GM12864 (cell line): ENCODE data around the gene NFKBIA.
"Not testable (repeated sequence)": the region's sequence is repeated elsewhere in the genome, so short reads cannot be mapped to it uniquely, and the experiment has no call there.

ENCODE experiments used
- DNase-seq: peaks from one replicate; pipeline ENCODE4 v3.0.0-alpha.2; 2011; ENCODE audit warnings: low read depth
- H3K4me3 ChIP-seq: 2 replicates; pipeline ENCODE4 v1.5.1; 2011; ENCODE audit warnings: mild to moderate bottlenecking, low read depth, low read length, control low read depth
- CTCF ChIP-seq: IDR thresholded peaks from 2 replicates; pipeline ENCODE4 v1.5.1; 2011; ENCODE audit warnings: low read depth, mild to moderate bottlenecking, moderate library complexity, low read length, control low read depth, inconsistent platforms; ENCODE audit errors: missing control alignments

The NFKBIA gene

GRCh38 chr14:35403114-35403602, 1.4 kb downstream of the NFKBIA start:
- DNase-seq = no peak
- no peak for TF ChIP-seq CTCF
- H3K4me3 ChIP-seq = peak overlapping the region; percentile 92

DNA sequence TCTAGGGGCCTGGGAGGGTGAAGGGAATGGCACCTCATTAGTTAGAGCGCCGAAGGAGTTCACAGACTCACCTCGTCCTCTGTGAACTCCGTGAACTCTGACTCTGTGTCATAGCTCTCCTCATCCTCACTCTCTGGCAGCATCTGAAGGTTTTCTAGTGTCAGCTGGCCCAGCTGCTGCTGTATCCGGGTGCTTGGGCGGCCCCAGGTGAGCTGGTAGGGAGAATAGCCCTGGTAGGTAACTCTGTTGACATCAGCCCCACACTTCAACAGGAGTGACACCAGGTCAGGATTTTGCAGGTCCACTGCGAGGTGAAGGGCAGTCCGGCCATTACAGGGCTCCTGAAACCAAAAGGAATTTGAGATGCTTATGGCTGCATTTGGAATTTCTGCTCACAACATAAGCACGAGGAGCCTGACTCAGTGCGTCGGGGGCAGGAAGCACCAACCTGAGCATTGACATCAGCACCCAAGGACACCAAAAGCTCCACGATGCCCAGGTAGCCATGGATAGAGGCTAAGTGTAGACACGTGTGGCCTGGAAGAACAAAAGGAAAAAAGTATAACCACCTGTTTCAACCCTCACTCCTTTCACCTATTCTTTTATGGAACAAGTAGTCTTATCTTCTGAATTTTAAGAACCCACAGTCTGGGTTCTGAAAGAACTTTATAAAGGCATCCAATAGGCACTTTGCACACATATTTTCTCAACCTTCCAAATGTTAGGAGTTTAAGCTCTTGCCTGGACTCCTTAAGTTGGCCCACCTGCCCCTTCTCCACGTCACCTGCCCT, 2.0 kb downstream of the NFKBIA start:
- no peak for TF ChIP-seq CTCF
- H3K4me3 ChIP-seq = peak overlapping the region; percentile 92
- DNase-seq = no peak

DNA sequence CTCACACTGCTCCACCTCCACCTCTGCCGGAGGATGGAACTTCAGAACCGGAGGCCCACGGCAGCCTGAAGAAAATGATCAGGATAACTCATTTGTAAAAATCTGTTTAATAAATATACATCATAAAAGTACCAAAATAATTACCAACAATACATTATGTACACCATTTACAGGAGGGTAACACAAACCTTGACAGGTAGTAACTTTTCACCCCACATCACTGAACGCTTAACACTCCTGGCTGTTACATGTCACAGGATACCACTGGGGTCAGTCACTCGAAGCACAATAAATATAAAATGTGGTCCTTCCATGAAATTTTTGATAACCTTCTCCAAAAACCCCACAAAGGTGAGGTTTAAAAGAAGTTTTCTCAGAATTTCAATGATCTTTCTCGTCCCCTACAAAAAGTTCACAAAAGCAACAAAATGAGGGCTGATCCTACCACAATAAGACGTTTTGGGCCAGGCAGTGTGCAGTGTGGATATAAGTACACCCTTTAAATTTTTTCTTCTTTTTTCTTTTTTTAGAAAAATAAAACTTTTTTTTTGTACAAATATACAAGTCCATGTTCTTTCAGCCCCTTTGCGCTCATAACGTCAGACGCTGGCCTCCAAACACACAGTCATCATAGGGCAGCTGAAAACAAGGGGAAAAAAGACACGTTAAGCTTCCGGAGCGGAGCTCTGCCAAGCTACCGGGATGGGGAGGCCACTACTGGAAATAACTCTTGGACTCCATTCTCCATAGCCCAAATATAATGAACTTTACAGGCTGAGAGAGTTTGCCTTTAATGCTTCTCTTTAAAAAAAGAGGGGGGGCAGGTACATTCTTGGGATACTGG, 2.9 kb downstream of the NFKBIA start:
- peak overlapping the region; percentile 92 for H3K4me3 ChIP-seq
- TF ChIP-seq CTCF = no peak

DNA sequence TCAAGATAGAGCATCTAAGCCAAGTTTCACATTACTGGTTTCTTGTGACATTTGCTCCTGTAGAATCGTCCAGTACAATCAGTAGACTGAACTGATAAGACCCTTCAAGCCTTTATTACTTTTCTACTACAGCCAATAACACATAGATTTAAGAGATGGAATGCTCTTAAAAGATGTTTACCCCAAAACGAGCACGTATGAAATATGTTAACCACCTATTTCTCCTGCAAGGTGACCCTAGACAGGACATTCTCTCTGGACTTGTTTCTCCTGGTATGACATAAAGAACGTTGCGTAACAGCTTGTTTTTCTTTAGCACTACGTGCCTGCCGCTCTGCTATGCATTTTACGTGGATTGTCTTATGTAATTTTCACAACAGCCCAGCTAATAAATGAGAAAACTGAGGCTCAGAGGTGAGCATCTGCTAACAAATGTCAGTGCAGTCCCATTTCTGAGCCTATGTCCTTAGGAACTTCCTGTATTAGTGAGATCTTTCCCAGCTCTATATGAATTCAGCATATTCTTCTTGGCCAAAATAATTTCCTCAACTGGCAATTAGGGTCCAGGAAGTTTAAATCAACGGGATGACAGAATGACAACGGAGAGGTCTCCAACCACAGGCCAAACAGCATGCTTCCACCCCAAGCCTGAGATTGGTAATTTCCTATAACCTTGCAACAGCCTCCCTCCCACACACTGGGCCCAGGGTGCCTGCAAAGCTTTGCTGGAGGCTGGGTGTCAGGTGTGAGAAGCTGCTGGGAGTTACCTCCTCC, 3.7 kb downstream of the NFKBIA start:
- peak overlapping the region; percentile 92 for H3K4me3 ChIP-seq
- no peak for TF ChIP-seq CTCF
- no peak for DNase-seq

More for the DNA sequence above, 2.9 kb downstream of the NFKBIA start:
- DNase-seq = no peak

GRCh38 chr14:35399083-35399937, 5.2 kb downstream of the NFKBIA start:
- no peak for TF ChIP-seq CTCF
- no peak overlapping the region for H3K4me3 ChIP-seq
- DNase-seq = no peak

DNA sequence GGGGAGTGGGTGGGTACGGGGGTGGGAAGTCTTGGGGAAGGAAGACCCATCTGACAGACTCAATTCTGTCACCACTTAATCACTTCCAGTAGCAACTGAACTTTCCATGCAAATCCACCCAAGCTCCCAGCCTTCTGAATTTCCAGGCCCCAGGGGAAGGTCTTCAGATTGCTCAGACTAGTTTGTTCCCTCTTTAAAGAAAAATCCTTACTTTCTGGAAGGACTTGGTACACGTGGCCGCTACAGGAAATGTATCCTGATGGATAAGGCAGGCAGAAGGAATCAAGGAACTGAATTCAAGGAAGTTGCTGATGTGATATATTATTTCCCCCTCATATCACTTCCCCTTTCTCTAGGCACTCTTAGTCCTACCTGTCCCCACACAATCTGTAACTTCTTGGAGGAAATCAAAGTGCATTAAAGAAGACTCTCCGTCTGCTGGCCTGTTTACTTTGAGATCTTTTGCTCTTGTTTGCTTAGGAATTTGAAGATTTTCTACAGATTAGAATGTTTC, 6.4 kb downstream of the NFKBIA start:
- no peak for TF ChIP-seq CTCF
- H3K4me3 ChIP-seq = no peak overlapping the region
- no peak for DNase-seq

DNA sequence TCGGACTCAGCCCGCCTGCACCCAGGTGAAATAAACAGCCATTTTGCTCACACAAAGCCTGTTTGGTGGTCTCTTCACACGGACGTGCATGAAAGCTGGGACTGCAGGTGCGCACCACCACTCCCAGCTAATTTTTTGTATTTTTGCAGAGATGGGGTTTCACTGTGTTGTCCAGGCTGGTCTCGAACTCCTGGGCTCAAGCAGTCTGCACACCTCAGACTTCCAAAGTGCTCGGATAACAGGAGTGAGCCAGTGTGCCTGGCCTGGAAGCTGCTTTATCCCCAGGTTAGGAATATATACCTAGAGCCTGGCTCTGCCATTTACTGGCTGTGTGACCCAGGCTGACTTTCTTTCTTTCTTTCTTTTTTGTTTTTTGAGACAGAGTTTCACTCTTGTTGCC, 7.9 kb downstream of the NFKBIA start:
- DNase-seq, H3K4me3 ChIP-seq: not testable (repeated sequence)
